Measurements from ENCODE around the gene TTLL3. TPM values are rescaled to one million over a fixed set of nuclear protein-coding genes. Genes with fewer than 3 reads are reported as not detected.
A peak's percentile ranks its signal among the peaks of the same experiment; 100 is the strongest.

Gene TTLL3
- total and polyA plus RNA-seq, 2 donors (not counting 1 experiment from before 2014, with no cell fraction given): 84.5 to 168 TPM

DNA sequence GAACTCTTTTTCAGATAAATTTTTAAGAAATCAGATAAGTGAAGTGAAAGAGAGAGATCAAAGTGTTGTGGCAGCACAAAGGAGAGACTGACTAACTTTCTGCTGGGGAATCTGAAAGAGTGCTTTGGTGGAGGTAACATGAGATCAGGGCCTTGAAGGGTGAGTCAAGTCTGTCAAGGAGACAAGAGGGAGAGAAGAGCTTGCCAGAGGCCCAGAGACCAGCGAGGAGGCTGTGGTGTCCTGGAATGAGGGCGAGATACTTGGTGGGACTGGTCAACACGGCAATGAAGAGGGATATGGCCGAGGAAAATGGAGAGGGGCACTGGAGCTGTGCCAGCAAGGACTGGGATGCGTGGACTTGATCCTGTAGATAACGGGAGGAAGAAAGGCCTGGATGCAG, 22.3 kb upstream of the TTLL3 start:
- H3K27me3 ChIP-seq (replicated peaks in 1 of 4; ENCODE audit: control extremely low read depth in 1 of 4, control insufficient read depth in 3 of 4, insufficient read depth in 4 of 4, low read length in 3 of 4): no peaks in the 10 kb centered on the region
- no peak overlapping the region for H3K4me2 ChIP-seq (replicated peaks; ENCODE audit: low read depth, low read length, poor library complexity, severe bottlenecking)
- H3K4me3 ChIP-seq (ENCODE audit: control extremely low read depth in 1 of 5, extremely low read depth in 1 of 5, insufficient read depth in 1 of 5, low read depth in 2 of 5, low read length in 4 of 5): no peak overlapping the region
- ATAC-seq (ENCODE audit: low read depth) (no peak), DNase-seq (no peak)
- no peaks in the 10 kb centered on the region for H4K20me1 ChIP-seq (ENCODE audit: control insufficient read depth, insufficient read depth, low read length, poor library complexity, severe bottlenecking)
- intact Hi-C loops (cut with micrococcal nuclease): no loop called here
- H3K9me3 ChIP-seq (ENCODE audit: control extremely low read depth in 1 of 3, control insufficient read depth in 2 of 3, insufficient read depth in 1 of 3, low read length in 2 of 3): no peaks in the 10 kb centered on the region
- TF ChIP-seq, protein P1, sequence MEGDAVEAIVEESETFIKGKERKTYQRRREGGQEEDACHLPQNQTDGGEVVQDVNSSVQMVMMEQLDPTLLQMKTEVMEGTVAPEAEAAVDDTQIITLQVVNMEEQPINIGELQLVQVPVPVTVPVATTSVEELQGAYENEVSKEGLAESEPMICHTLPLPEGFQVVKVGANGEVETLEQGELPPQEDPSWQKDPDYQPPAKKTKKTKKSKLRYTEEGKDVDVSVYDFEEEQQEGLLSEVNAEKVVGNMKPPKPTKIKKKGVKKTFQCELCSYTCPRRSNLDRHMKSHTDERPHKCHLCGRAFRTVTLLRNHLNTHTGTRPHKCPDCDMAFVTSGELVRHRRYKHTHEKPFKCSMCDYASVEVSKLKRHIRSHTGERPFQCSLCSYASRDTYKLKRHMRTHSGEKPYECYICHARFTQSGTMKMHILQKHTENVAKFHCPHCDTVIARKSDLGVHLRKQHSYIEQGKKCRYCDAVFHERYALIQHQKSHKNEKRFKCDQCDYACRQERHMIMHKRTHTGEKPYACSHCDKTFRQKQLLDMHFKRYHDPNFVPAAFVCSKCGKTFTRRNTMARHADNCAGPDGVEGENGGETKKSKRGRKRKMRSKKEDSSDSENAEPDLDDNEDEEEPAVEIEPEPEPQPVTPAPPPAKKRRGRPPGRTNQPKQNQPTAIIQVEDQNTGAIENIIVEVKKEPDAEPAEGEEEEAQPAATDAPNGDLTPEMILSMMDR (IDR thresholded peaks at IDR 0.05): no peak
- no peak for TF ChIP-seq EZH2 (IDR thresholded peaks at IDR 0.05; ENCODE audit: borderline replicate concordance, insufficient read depth, low read depth, low read length, poor library complexity, severe bottlenecking)
- no peak overlapping the region for H3K4me3 Mint-ChIP-seq
- no peak overlapping the region for H3K27ac Mint-ChIP-seq
- H3K36me3 ChIP-seq (replicated peaks in 1 of 2; ENCODE audit: control extremely low read depth in 1 of 2, control insufficient read depth in 1 of 2, extremely low read depth in 1 of 2, insufficient read depth in 2 of 2, low read length in 1 of 2): peaks cover 2 to 57% of the 10 kb centered on the region in 2 experiments
- 100% methylated on average over 3 of the region's 6 CpGs for WGBS (ENCODE audit: insufficient coverage)
- H3K27ac ChIP-seq (ENCODE audit: low read length in 2 of 2): no peak overlapping the region
- ChIA-PET POLR2A (interaction anchor here (1.1 kb wide), 1 partner anchor 103 kb away, joined by 4 read pairs; the partner anchor contains the start of gene JAGN1), CTCF (interaction anchor here (0.6 to 1.0 kb wide), 2 partner anchors 146 to 196 kb away, joined by 3 read pairs; partner anchors contain the start of gene CRELD1)
- H3K9me3 Mint-ChIP-seq (ENCODE audit: insufficient read depth): no peaks in the 10 kb centered on the region
- H2AFZ ChIP-seq (ENCODE audit: insufficient read depth, low read depth, low read length, poor library complexity, severe bottlenecking): no peak overlapping the region
- peaks cover 11 to 22% of the 10 kb centered on the region in 2 donors for H3K4me1 ChIP-seq (ENCODE audit: control insufficient read depth in 2 of 2, insufficient read depth in 2 of 2, low read length in 2 of 2)
- H3K9ac ChIP-seq (ENCODE audit: low read length): no peak overlapping the region
- H3K79me2 ChIP-seq (ENCODE audit: control insufficient read depth, insufficient read depth, low read length): peaks cover 40% of the 10 kb centered on the region
- H3K27me3 Mint-ChIP-seq: no peaks in the 10 kb centered on the region
- H3K4me1 Mint-ChIP-seq: peaks cover 26% of the 10 kb centered on the region

- Histone ChIP-seq H3K9me3 (ENCODE audit: control extremely low read depth in 1 of 3, control insufficient read depth in 2 of 3, insufficient read depth in 1 of 3, low read length in 2 of 3) (no peaks in the 10 kb centered on the region), H3K36me3 (replicated peaks in 1 of 2; ENCODE audit: control extremely low read depth in 1 of 2, control insufficient read depth in 1 of 2, extremely low read depth in 1 of 2, insufficient read depth in 2 of 2, low read length in 1 of 2) (peaks cover 0 to 42% of the 10 kb centered on the region in 2 experiments), H4K20me1 (ENCODE audit: control insufficient read depth, insufficient read depth, low read length, poor library complexity, severe bottlenecking) (peaks cover 24% of the 10 kb centered on the region), H3K4me3 (ENCODE audit: control extremely low read depth in 1 of 5, extremely low read depth in 1 of 5, insufficient read depth in 1 of 5, low read depth in 2 of 5, low read length in 4 of 5) (no peak overlapping the region), H3K79me2 (ENCODE audit: control insufficient read depth, insufficient read depth, low read length) (peaks cover 63% of the 10 kb centered on the region), H2AFZ (ENCODE audit: insufficient read depth, low read depth, low read length, poor library complexity, severe bottlenecking) (no peak overlapping the region), H3K4me2 (replicated peaks; ENCODE audit: low read depth, low read length, poor library complexity, severe bottlenecking) (peak overlapping the region; percentile 98), H3K4me1 (ENCODE audit: control insufficient read depth in 2 of 2, insufficient read depth in 2 of 2, low read length in 2 of 2) (peaks cover 37 to 49% of the 10 kb centered on the region in 2 donors), H3K27me3 (replicated peaks in 1 of 4; ENCODE audit: control extremely low read depth in 1 of 4, control insufficient read depth in 3 of 4, insufficient read depth in 4 of 4, low read length in 3 of 4) (no peaks in the 10 kb centered on the region), H3K27ac (ENCODE audit: low read length in 2 of 2) (peak overlapping the region in 1 of 2 donors; percentile 93), H3K9ac (ENCODE audit: low read length) (peak overlapping the region; percentile 98)
- DNase-seq (no peak), ATAC-seq (ENCODE audit: low read depth) (no peak)
- no peaks in the 10 kb centered on the region for H3K27me3 Mint-ChIP-seq
- peak overlapping the region; percentile 99 for H3K4me3 Mint-ChIP-seq
- ChIA-PET POLR2A (no interaction called here), CTCF (interaction anchor here (1.0 to 2.4 kb wide), 2 partner anchors 10 to 64 kb away, joined by 3 to 15 read pairs; no protein-coding TSS in a partner anchor)
- TF ChIP-seq, protein P1 (IDR thresholded peaks at IDR 0.05): no peak
- TF ChIP-seq EZH2 (IDR thresholded peaks at IDR 0.05; ENCODE audit: borderline replicate concordance, insufficient read depth, low read depth, low read length, poor library complexity, severe bottlenecking): no peak
- intact Hi-C loops (cut with micrococcal nuclease): no loop called here
- no peaks in the 10 kb centered on the region for H3K9me3 Mint-ChIP-seq (ENCODE audit: insufficient read depth)
- peak overlapping the region; percentile 59 for H3K27ac Mint-ChIP-seq
- peaks cover 46% of the 10 kb centered on the region for H3K4me1 Mint-ChIP-seq
- WGBS (ENCODE audit: insufficient coverage): 98% methylated on average over 9 of the region's 11 CpGs
Observed at GRCh38 chr3:9791127-9791526, 18.9 kb upstream of the TTLL3 start.
